Suprapubic skin (tissue), 3 donors: ENCODE results near the gene NSMCE1.

Source experiments
- CTCF ChIP-seq, 2 donors: fragments of 200-600 bp in 1 of 2; fragments of 450-650 bp in 1 of 2; sonication (generic) in 1 of 2; IDR thresholded peaks; one replicate each; pipeline ENCODE4 v1.5.1; 2016 to 2019; ENCODE audit warnings: antibody characterized with exemption in 2 of 2, mild to moderate bottlenecking in 1 of 2, moderate library complexity in 1 of 2
- EP300 ChIP-seq: sonication (generic); formaldehyde crosslinking; IDR thresholded peaks from one replicate; pipeline ENCODE4 v1.6.1; 2017; ENCODE audit warnings: antibody characterized with exemption
- POLR2A ChIP-seq, 2 donors: fragments of 450-650 bp; IDR thresholded peaks; one replicate each; pipeline ENCODE4 v1.6.1; 2017; ENCODE audit warnings: antibody characterized with exemption in 2 of 2, mild to moderate bottlenecking in 2 of 2, moderate library complexity in 2 of 2

GRCh38 chr16:27210174-27210573 lies 58.4 kb downstream of the NSMCE1 start:
- TF ChIP-seq CTCF (IDR thresholded peaks at IDR 0.05), result no peak
- TF ChIP-seq EP300, result no peak
- TF ChIP-seq POLR2A (IDR thresholded peaks at IDR 0.05), result no peak
